Measurements from ENCODE around the gene HAVCR1.

Gene HAVCR1

DNA sequence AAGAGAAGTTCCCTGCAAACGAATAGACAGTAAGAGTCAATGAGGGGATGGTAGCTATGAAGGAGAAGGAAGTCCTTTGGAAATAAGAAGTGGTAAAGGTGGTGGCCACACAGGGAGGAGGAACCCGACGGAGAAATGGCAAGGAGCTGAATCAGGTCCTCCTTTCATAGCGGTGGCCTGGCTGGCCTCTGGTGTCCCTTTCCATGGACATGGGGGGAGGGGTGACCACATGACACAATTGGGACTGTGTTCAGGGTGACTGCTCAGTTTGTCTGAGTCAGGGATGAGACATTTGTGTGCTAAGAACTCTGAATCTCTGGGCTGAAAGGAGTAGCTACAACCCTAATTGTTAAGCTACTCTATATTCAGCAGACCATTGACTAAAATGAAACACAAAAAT is 67.2 kb downstream of the HAVCR1 start:
- DNase-seq (ENCODE audit: low read depth) = no peak

- no peak for DNase-seq (ENCODE audit: low read depth)
Observed at GRCh38 chr5:156984064-156984463, 74.9 kb downstream of the HAVCR1 start.

DNA sequence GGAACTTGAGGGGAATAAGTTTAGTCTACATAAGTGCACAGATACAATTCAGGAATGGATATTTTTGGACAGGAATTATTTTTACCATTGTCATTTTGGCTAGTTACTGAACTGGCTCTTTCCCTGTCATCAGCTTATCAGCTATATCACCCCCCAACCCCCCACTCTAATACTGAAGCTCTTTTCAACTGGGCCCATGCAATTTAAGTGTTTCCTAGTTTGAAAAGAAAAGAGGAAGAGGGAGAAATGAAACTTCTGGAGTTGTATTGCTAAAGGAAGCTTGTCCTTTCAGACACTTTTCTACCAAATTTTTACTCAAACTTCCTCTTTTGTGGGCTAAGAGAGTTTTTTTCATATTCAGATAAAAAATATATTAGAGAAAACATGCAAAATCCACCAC is 77.4 kb downstream of the HAVCR1 start:
- DNase-seq (ENCODE audit: low read depth) = no peak

All from stimulated activated CD8-positive, alpha-beta memory T cell treated with anti-CD3 and anti-CD28 coated beads, Interleukin-12 subunit alpha, Interleukin-12 subunit beta, amount 100 ng/mL, for 1 hour (primary cell).